ENCODE data around the gene GUCY2F.

DNA sequence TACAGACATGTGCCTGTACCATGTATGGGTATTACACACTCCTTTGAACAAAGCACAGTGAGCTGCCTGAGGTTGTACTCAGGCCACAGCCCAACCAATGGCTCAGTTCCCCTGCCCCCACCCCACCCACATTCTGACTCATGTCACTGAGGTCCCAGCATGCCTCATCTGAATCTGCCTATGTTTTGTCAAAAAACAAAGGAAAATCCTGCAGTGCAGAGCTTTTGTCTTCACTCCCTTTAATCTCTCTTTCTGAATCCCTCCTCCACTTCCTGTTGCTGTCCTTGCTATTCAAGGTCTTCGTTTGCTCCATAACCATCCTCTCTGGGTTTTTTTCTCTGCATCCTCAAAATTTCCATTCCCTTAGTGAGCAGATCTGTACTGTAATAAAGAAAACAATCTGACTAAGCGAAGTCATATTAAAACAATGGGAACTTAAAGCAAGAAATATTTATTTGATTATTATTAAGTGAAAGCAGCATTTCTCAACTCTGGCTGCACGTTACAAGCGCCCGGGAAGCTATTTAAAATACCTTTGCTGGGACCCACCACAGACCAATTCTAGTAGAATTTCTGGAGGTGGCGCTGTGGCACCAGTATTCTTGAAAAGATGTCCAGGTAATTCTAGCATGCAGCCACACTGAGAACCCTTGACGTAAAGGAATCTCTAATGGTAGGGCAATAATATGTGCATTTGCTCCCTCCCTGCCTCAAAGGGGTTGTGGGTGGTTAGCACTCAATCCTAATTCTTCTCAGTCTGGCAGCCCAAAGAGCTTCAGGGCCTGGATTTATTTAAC, 8.7 kb downstream of the GUCY2F start:
- TF ChIP-seq POLR2AphosphoS5 (IDR thresholded peaks at IDR 0.05; ENCODE audit: low read depth, low read length) (no peak), POLR2A (IDR thresholded peaks at IDR 0.05; ENCODE audit: low read depth, low read length) (no peak), PAX5 (IDR thresholded peaks at IDR 0.05; ENCODE audit: insufficient read depth, low read length, severe bottlenecking) (no peak), SPI1 (IDR thresholded peaks at IDR 0.05; ENCODE audit: low read depth, low read length) (no peak)
